Activated CD4-positive, CD25-positive, alpha-beta regulatory T cell (primary cell): Measurements from ENCODE around the gene CSHL1.

Experiments used
- DNase-seq, 4 experiments: peaks; one replicate each; lab custom pipeline; 2025; lab: John Stamatoyannopoulos, UW

CSHL1 gene

DNA sequence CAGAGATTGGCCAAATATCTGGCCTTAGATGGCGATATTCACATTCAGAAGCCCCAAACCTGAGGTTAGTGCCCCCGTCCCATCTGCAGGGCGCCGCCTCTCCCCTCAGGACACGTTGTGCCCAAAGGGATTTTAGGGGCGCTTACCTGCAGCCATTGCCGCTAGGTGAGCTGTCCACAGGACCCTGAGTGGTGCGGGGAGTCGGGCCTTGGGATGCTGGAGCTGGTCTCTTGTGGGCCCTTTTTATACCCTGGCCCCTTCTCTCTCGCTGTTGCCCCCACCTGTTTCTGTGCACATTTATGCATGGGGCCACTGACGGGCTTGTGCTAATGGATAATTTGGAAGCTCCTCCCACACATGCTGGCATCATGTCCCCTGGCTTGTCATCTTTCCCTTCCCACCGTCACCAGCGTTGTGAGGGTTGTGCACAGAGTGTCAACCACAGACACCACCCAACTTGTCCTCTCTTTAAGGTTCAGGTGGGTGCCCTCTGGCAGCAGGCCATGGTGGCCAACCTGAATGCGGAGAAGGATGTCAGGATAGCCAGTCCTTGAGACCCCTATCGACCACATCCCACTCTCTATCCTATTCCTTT is at the start of gene CSHL1:
Gene CSHL1 (minus strand): TSS at position 218 of the 595 bp plus-strand sequence. CDS start 62 bp downstream, at position 156.
- no peak for DNase-seq

DNA sequence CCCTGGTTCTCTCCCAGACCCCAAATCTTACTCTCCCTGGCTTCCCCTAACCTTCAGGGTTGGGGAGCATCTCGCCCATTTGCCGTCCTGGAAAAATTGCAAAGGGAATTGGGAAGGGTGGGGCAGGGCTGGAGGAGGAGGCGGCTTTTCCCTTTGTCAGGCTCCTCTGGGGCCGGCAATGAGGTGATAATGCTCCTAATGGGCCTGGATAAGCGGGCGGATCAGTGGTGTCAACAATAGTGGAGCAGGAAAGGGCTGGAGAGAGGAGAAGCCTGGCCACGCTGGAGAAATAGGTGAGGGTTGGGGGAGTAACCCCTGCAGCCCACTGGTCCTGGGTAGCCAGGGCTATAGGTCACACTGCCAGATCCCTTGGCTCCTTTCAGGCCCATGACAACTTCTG is 49.4 kb upstream of the CSHL1 start:
- DNase-seq, result no peak

DNA sequence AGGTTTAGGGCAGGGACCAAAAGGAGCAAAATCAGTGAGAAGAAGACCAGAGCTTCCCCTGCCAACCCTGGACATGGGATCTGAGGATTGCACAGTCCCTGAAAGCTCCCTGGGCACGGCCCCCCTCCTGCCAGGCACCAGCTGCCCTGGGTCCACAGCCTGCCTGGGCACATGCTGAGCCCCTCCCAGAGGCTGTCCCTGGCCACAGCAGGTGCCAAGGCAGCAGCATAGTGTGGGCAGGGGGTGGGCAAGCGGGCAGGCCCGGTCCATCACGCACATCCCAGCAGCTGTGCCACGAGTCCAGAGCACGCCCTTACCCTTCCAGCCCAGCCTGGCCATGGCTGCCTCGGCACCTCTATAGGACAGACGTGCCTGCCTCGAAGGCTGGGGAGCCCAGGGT is 48.9 kb upstream of the CSHL1 start:
- DNase-seq, result no peak

DNA sequence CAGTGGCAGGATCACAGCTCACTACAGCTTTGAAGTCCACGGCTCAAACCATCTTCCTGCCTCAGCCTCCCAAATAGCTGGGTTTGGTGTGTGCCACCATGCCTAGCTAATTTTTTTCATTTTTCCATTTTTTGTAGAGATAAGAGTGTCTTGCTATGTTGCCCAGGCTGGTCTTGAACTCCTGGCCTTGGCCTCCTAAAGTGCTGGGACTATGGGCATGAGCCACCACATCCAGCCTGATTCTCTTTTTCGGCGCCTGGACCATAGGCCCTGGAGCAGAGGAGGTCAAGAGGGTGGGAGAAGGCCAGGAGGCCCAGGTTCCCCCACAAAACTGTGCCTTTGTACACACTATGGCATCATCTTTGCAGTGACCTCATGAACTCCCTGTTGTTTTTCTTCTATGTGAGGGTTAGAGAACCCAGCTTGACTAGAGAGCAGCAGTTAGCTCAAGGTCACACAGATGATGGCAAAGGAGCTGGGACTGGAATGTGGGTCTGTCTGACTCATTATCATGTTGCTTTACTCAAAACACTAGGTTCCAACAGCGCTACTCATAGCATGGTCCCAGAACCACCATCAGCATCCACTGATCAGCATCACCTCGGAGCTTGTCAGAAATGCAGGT is 45.4 kb upstream of the CSHL1 start:
- DNase-seq, result no peak

DNA sequence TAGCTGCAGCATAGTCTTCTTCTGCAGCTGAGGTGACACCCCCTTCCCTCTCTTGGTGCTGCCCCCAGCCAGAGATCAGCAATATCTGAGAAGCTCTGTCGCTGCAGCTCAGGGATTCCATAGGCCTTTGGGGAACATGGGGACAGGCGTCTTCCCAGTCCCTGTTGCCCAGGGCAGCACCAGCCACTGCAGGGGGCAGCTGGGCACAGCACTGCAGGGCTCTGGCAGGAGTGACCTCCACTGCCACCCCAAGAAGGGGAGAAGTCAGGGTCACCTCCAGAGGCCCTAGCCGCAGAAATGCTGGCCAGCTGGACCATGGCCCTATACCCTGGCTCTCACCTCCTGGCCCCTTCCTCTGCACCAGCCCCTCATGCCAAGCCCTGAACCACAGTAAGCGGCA is 44.7 kb upstream of the CSHL1 start:
- no peak for DNase-seq

DNA sequence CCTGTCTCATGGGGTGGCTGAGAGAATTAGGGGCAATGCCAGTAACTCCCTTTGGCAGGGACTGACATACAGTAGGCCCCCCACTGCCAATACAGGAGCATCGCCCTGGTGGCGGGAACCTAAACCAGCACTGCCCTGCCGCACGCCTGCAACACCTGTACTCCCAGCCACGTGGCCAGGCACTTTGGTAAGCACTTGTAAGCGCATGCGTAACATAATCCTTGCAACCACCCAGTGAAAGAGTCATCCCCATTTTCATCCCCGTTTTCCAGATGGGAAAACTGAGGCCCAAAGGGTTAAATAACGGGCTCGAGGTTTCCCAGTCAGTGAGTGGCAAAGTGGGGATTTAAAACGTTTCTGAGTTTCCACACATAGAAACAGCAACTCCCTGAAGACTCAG is 44.2 kb upstream of the CSHL1 start:
- no peak for DNase-seq

DNA sequence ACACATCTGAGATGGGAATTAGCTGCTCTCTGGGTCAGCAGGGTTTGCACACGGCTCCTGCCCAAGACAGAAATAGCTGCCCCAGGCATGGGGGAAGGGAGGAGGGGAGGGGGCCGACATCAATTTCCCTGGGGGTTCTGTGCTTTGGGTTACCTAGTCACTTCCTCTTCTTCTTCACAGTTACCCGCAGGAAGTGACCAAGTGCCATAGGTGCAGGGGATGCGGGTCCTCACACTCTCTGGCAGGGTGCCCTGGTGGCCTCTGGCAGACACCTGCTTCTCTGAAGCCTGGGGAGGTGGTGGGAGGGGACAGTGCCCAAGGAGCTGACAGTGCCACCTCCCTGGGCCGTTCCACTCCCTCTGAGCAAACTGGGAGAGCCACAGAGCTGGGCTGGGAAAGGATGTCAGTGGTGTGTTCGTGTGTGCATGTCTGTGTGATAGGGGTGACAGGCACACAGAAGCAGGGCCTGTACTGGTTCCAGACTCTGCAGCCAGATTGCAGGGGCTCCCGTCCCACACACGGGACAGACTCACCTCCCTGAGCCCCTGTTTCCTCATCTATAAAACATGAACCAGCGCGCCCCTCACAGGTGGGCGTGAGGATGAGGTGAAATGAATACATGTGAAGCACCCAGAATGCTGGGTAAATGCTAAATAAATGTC is 43.5 kb upstream of the CSHL1 start:
- DNase-seq, result no peak

DNA sequence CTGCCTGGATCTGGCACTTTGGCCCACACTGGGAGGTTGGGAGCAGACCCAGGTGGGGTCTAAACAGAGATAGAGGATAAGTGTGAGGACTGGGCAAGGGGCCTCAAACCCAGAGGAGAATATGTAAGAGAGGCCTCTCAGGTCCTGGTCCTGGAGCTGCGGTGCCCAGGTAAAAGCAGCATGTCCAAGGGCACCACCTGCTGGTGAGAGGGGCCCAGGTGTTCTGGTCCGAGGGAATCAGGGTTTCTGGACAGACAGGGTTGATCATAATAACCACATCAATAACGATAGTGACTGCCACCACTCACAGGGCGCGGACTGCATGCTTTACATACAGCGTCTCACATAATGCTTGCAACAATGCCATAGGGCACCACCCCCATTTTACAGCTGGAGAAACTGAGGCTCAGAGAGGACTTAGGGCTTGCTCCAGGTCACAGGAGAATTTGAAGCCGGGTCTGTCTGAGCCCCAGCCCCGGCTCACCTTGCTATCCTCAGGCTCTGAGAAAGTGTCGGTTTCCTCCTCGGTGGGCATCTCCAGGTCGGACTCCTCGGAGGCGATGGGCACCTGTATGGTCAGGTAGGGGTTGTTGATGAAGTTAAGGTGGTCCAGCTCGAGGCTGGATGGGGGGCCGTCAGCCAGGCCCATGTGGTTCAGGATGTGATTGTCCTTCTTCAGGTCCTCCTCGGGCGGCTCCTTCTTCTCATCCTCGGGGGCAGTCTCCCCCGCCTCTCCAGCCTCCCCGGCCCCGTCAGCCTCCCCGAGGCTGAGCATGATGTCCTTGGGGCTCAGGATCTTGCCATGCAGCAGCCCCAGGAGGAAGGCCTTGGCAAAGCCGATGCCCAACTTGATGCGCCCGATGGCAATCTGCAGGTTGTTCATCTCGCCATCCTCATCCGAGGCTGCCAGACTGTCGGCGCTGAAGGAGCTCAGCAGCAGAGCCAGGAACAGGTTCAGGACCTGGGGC is 40.2 kb upstream of the CSHL1 start:
- peak in 1 of 4 experiments; percentile 10 for DNase-seq

DNA sequence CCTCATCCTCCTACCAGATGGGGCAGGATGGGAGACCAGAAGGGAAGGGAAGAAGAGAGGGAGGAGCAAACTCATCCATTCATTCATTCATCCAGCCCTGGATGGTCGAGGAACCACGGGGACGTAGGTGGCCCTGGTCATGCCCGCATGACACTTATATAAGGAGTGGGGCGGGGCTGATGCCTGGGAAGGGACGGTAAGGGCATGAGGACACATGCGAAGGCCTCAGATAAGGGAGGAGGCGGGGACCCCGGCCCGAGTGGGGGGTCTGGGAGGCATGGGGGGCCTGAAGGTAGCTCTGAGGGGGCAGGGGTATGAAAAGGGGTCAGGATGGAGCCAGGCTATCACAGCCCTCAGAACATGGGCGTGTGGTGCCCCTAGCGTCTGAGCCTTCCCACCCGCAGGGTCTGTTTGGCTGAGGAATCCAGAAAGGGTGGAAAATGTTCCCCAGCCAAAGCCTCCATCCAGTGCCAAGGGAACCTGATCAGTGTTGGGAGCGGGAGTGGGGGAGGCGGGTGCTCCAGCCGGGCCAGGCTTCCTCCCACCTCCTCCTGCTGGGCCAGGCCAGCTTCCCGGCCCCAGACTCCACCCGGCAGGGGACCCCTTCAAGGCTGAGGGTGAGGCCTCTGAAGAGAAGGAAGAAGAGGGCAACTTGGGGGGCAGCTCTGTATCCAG is 38.7 kb upstream of the CSHL1 start:
- DNase-seq, result no peak

DNA sequence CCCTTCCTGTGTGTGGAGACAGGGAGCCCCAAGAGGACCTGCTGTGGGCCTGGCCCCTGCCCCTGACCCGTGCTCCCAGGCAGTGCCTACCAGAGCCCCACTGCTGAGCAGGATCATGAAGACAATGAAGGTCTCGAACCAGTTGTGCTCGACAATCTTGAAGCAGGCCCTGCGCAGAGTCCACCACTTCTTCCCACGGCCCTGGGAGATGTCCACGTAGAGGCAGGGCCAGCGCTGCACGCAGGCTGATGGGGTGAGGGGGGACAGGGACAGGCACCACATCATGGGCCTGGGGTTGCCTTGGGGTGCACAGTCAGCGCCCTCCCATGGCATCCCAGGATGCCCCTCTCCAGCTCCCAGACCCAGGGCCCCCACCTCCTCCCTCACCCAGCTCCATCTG is 37.5 kb upstream of the CSHL1 start:
- no peak for DNase-seq

DNA sequence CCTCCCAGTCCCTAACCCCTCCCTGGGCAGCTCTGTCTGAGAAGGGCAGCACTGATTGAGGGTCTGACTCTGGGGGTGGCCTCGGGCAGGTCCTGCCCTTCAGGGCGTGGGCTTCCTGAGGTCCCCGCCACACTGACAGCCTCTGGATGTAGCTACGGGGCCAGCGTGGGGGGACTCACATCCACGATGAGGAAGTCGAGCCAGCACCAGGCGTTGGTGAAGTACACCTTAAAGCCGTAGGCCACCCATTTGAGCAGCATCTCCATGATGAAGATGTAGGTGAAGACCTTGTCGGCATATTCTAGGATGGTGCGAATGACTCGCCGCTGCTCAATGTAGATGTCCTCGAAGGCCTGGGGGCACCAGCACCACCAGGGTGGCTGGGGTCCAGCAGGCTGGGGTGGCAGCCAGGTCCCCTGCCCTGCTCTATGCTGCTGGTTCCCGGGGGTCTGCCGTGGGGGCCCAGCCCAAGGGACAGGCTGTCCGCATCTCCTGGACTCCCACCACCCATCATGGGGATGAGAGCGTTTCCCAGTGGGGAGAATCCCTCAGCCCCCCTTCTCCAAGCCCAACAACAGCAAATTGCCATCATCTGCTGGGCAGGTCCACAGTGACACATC is 36.8 kb upstream of the CSHL1 start:
- DNase-seq, result no peak

DNA sequence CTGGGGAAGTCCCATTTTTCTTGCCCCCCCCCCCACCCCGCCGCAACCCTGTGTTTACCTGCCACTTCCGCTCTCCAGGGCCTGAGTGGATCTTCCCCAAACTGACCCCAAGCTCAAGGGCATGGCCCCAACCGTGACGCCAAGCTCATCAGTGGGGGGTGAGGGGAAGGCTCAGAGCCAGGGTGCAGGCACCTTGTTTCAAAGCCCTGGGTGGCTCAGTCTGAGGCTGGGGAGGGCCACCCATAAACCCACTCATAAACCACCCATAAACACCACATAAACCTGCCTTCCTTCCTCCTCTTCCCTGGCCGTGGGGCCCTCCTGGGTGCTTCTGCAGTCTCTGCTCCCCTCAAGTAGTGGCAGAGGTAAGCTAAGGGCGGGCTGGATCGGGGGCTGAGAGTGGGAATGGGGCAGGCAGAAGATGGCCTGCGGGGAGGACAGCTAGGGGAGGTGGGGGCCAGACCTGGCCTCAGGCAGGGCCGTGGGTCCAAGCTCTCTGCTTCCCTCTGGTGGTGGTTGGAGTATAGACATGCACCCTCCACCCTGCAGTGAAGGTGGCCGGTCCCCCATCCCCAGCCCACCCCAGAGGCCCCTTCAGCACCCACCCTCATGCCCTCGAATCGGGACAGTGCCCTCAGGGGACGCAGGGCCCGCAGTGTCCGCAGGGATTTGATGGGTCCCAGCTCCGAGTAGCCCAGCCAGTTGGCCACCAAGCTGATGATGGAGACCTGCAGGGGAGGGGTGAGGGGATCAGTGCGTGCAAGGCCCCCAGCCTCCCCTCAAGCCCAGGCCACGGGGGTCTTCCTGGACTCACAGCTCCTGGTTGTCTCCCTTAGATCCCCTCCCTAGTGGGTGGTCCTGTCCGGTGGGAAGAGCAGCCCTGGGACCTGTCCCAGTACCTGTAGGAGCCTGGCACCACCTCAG is 35.6 kb upstream of the CSHL1 start:
- DNase-seq, result peak; percentile 12 to 45 (median 39)

DNA sequence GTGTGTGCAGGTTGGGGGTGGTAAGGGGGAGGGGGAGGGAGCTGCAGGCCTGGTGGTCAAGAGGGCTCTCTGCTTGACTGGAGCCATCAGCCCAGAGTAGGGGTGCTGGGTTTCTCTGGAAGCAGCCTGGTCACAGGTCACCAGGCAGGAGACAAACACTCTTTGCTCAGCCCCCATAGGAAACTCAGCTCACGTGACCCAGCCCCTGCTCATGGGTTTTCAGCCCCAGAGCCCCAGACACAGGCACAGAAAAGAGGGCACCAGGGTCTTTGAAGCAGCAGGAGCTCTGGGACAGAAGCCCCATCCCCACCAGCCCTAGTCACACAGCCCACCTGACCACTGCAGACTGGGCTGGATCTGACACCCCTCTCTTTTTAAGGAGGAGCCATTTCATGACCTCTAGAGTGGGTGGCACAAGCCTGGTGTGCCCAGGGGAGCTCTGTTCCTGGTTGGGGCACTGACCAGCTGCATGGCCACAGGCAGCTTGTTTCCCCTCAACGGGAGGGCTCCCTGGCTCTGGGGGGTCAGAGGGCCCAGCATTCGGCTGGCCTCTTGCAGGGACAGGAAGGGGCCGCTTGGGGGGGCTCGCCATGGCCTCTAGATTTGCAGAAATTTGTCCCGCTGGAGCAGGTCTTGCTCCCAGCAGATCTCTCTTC is 34.9 kb upstream of the CSHL1 start:
- DNase-seq, result no peak

DNA sequence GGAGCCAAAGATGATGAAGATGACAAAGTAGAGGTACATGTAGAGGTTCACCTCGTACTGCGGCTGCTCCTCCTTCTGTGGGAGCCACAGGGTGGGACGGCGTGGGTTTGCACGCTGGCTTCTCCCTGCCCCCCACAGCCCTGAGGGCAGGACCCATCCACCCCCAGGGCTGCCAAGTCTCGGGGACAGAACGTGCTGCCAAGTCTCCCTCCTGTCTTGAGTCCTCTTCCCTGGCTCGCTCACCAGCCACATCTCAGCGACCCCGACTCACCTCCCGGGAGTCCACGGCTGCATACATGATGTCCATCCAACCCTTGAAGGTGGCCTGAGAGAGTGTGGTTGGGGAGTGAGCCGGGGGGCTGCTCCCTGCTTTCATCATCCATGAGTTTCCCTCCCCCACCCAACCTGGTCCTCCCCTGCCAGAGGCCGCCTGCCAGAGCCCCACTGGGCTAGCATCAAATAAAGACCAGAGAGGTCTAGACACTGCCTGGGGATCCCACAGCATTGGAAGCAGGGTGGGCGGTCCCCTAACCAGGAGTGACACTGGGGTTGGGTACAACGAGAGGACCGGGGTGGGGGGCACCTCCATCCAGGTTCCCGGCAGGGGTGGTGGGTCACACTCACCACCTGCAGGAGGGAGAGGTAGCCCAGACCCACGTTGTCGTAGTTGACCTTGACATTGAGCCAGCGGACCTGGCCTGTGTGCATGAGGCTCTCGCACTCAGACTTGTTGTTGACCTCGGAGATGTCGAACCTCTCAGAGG is 33.9 kb upstream of the CSHL1 start:
- no peak for DNase-seq

DNA sequence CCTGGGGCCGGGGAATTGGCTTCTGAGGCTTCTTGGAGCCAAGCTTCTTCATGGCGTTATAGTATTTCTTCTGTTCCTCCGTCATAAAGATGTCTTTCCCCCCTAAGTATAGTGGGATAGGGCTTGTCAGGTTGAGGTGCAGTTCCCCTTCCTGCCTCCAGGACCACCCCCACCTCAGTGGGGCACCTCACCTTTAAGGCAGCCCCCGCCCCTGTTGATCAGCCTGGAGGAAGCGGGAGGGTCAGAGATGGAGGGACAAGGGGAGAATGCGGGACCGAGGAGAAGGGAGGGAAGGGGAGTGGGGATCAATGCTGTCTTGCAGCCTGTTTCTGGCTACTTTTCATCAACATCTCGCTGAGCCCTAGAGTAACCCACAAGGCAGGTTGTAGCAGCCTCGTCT is 32.7 kb upstream of the CSHL1 start:
- DNase-seq, result no peak

DNA sequence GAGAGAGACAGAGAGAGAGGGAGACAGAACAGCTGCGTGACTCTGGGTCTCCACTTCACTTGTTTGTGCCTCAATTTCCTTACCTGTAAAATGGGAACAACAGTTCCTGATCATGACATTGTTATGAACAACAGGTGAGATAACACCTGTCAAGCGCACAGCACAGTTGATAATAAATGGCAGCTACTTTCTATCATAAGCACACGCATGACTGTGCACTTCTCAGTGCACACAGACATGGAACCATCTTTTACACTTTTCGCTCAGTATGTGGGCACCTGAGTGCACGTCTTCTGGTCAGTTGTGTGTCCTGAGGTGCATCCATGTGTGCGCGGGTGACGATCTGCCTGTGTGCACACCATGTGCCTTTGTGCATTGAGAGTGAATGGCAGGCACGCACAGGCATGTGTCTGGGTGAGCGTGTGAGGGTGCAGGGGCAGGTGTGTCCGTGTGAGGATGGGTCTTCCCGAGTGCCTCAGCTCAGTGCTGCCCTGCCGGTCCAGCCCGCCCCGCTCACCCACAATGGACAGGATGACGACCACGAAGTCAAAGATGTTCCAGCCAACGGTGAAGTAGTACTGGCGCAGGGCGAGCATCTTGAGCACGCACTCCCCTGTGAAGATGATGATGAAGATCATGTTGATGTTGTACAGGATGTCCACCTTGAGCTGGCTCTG is 31.4 kb upstream of the CSHL1 start:
- DNase-seq, result no peak

DNA sequence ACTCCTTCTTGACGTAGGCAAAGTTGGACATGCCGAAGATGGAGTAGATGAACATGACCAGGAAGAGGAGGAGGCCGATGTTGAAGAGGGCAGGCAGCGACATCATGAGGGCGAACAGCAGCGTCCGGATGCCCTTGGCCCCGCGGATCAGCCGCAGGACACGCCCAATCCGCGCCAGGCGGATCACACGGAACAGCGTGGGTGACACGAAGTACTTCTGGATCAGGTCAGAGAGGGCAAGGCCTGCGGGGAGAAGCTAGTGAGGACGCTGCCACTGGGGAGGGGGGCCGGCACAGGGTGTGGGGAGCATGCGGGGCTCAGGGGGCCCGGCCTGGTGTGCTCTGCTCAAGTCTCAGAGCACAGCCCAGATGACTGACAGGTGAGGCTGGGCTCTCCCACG is 30.7 kb upstream of the CSHL1 start:
- DNase-seq, result no peak

DNA sequence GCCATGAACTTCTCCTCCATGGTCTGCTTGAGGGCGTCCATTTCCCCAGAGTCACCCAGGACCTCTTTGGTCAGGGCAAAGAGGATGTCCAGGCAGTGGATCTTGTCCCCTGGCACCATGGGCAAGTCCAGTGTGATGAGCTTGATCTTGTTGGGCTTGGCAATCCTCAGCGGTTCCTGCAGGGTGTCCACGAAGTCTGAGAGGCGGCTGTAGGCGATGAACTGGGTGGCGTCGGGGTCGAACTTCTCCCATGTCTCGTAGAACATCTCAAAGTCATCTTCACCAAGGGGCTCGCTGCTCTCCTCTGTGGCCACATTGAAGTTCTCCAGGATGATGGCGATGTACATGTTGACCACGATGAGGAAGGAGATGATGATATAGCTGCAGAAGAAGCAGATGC is 30.1 kb upstream of the CSHL1 start:
- no peak for DNase-seq
